ENCODE measurements around the gene SHISA9.

SHISA9 gene

GRCh38 chr16:12881182-12881581 is 20.2 kb upstream of the SHISA9 start:
- TF ChIP-seq POLR2AphosphoS5 (IDR thresholded peaks at IDR 0.05; ENCODE audit: low read depth, low read length) (no peak), FOXP2 (optimal IDR thresholded peaks at IDR 0.05; ENCODE audit: borderline replicate concordance, extremely low read depth, extremely low read length, insufficient read depth) (no peak), TAF1 (IDR thresholded peaks at IDR 0.05; ENCODE audit: borderline replicate concordance, insufficient read depth, low read length) (no peak), SIN3A (IDR thresholded peaks at IDR 0.05; ENCODE audit: borderline replicate concordance, insufficient read depth, low read length) (no peak)

DNA sequence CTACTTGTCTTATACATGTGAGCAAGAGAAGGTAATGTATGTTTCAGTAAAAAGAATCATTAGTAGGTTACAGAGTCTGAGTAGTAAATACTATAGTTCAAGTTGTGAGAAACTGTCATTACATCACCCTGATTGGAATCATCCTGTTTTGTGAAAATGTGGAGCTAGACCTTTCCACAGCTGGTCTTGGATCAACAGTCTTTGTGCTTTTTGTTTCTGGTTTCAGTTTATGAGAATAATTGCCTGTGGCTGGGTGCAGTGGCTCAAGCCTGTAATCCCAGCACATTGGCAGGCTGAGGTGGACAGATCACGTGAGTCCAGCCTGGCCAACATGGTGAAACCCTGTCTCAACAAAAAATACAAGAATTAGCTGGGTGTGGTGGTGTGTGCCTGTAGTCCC is 19.7 kb upstream of the SHISA9 start:
- TF ChIP-seq POLR2AphosphoS5 (IDR thresholded peaks at IDR 0.05; ENCODE audit: low read depth, low read length) (no peak), SIN3A (IDR thresholded peaks at IDR 0.05; ENCODE audit: borderline replicate concordance, insufficient read depth, low read length) (no peak), TAF1 (IDR thresholded peaks at IDR 0.05; ENCODE audit: borderline replicate concordance, insufficient read depth, low read length) (no peak), REST (IDR thresholded peaks at IDR 0.05; ENCODE audit: insufficient read depth in 1 of 2, low read depth in 2 of 2, low read length in 2 of 2) (no peak), FOXP2 (optimal IDR thresholded peaks at IDR 0.05; ENCODE audit: borderline replicate concordance, extremely low read depth, extremely low read length, insufficient read depth) (no peak)

DNA sequence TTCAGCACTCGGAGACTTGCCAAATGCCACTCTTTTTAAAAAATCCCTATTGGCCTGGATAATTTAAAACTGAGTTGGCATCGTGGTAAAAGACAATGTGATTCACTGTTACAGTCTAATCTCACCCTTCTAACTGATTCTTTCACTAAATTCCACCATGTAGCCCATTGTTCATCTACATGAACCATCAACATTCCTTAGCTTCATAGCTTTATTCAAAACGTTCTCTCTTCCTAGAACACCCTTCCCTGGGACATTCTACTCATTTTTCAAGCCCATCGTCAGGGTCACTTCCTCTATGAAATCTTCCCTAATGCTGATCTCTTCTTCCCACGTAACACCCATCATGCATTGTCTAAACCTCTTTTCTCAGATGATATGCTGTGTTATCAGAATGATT is 15.7 kb upstream of the SHISA9 start:
- TF ChIP-seq POLR2AphosphoS5 (IDR thresholded peaks at IDR 0.05; ENCODE audit: low read depth, low read length), result no peak
- no peak for TF ChIP-seq FOXP2 (optimal IDR thresholded peaks at IDR 0.05; ENCODE audit: borderline replicate concordance, extremely low read depth, extremely low read length, insufficient read depth)
- TF ChIP-seq TAF1 (IDR thresholded peaks at IDR 0.05; ENCODE audit: borderline replicate concordance, insufficient read depth, low read length), result no peak
- no peak for TF ChIP-seq SIN3A (IDR thresholded peaks at IDR 0.05; ENCODE audit: borderline replicate concordance, insufficient read depth, low read length)
- TF ChIP-seq REST (IDR thresholded peaks at IDR 0.05; ENCODE audit: insufficient read depth in 1 of 2, low read depth in 2 of 2, low read length in 2 of 2), result no peak

GRCh38 chr16:12891836-12892235 is 9.6 kb upstream of the SHISA9 start:
- TF ChIP-seq TAF1 (IDR thresholded peaks at IDR 0.05; ENCODE audit: borderline replicate concordance, insufficient read depth, low read length) (no peak), FOXP2 (optimal IDR thresholded peaks at IDR 0.05; ENCODE audit: borderline replicate concordance, extremely low read depth, extremely low read length, insufficient read depth) (no peak), POLR2AphosphoS5 (IDR thresholded peaks at IDR 0.05; ENCODE audit: low read depth, low read length) (no peak), SIN3A (IDR thresholded peaks at IDR 0.05; ENCODE audit: borderline replicate concordance, insufficient read depth, low read length) (no peak), REST (IDR thresholded peaks at IDR 0.05; ENCODE audit: insufficient read depth in 1 of 2, low read depth in 2 of 2, low read length in 2 of 2) (no peak)

GRCh38 chr16:12893050-12893750 is 8.2 kb upstream of the SHISA9 start:
- TF ChIP-seq REST (IDR thresholded peaks at IDR 0.05; ENCODE audit: insufficient read depth in 1 of 2, low read depth in 2 of 2, low read length in 2 of 2), result no peak
- TF ChIP-seq TAF1 (IDR thresholded peaks at IDR 0.05; ENCODE audit: borderline replicate concordance, insufficient read depth, low read length), result no peak
- TF ChIP-seq POLR2AphosphoS5 (IDR thresholded peaks at IDR 0.05; ENCODE audit: low read depth, low read length), result no peak
- TF ChIP-seq FOXP2 (optimal IDR thresholded peaks at IDR 0.05; ENCODE audit: borderline replicate concordance, extremely low read depth, extremely low read length, insufficient read depth), result no peak
- TF ChIP-seq SIN3A (IDR thresholded peaks at IDR 0.05; ENCODE audit: borderline replicate concordance, insufficient read depth, low read length), result no peak
